ENCODE data around the gene ADAMTS2. TPM values are rescaled to one million over a fixed set of nuclear protein-coding genes. Genes with fewer than 3 reads are reported as not detected.

The ADAMTS2 gene
- total and polyA plus RNA-seq, 2 donors (not counting 1 experiment from before 2014, with no cell fraction given), result 16.2 to 70.2 TPM

GRCh38 chr5:179065703-179066102 is 279.6 kb downstream of the ADAMTS2 start:
- Histone ChIP-seq H3K4me1 (ENCODE audit: control insufficient read depth, extremely low read depth, insufficient read depth, low read length) (no peaks in the 10 kb centered on the region), H3K9ac (ENCODE audit: insufficient read depth, low read length) (no peak overlapping the region), H3K27me3 (ENCODE audit: control insufficient read depth, insufficient read depth, low read length) (no peaks in the 10 kb centered on the region), H3K4me3 (replicated peaks in 1 of 4; ENCODE audit: control extremely low read depth in 1 of 4, insufficient read depth in 1 of 4, low read depth in 3 of 4, low read length in 4 of 4) (no peak overlapping the region), H3K36me3 (ENCODE audit: control insufficient read depth, insufficient read depth, low read length) (peaks cover 2% of the 10 kb centered on the region), H2AFZ (ENCODE audit: low read length) (no peak overlapping the region), H3K27ac (ENCODE audit: insufficient read depth, low read length) (no peak overlapping the region), H3K9me3 (ENCODE audit: control insufficient read depth, insufficient read depth, low read depth, low read length) (peaks cover 3% of the 10 kb centered on the region), H3K79me2 (ENCODE audit: control insufficient read depth, insufficient read depth, low read length) (peaks cover 8% of the 10 kb centered on the region), H3K4me2 (ENCODE audit: extremely low read depth, insufficient read depth, low read length) (no peak overlapping the region), H4K20me1 (ENCODE audit: control insufficient read depth, extremely low read depth, insufficient read depth, low read length) (no peaks in the 10 kb centered on the region)
- DNase-seq (ENCODE audit: low read depth in 2 of 2), result no peak
- TF ChIP-seq EZH2 (IDR thresholded peaks at IDR 0.05; ENCODE audit: low read length, missing control alignments) (no peak), CTCF (conservative IDR thresholded peaks at IDR 0.05 in 1 of 2, IDR thresholded peaks at IDR 0.05 in 1 of 2; ENCODE audit: low read depth in 1 of 2, low read length in 2 of 2) (no peak)

GRCh38 chr5:179061025-179061424 is 284.2 kb downstream of the ADAMTS2 start:
- Histone ChIP-seq H3K36me3 (ENCODE audit: control insufficient read depth, insufficient read depth, low read length) (no peaks in the 10 kb centered on the region), H3K9ac (ENCODE audit: insufficient read depth, low read length) (peak overlapping the region; percentile 66), H3K27ac (ENCODE audit: insufficient read depth, low read length) (peak overlapping the region; percentile 49), H2AFZ (ENCODE audit: low read length) (peak overlapping the region; percentile 78), H4K20me1 (ENCODE audit: control insufficient read depth, extremely low read depth, insufficient read depth, low read length) (no peaks in the 10 kb centered on the region), H3K4me3 (replicated peaks in 1 of 4; ENCODE audit: control extremely low read depth in 1 of 4, insufficient read depth in 1 of 4, low read depth in 3 of 4, low read length in 4 of 4) (peak overlapping the region; percentile 47 to 84 (median 66)), H3K27me3 (ENCODE audit: control insufficient read depth, insufficient read depth, low read length) (no peaks in the 10 kb centered on the region), H3K9me3 (ENCODE audit: control insufficient read depth, insufficient read depth, low read depth, low read length) (no peaks in the 10 kb centered on the region), H3K4me2 (ENCODE audit: extremely low read depth, insufficient read depth, low read length) (peak overlapping the region; percentile 81), H3K4me1 (ENCODE audit: control insufficient read depth, extremely low read depth, insufficient read depth, low read length) (no peaks in the 10 kb centered on the region), H3K79me2 (ENCODE audit: control insufficient read depth, insufficient read depth, low read length) (peaks cover 8% of the 10 kb centered on the region)
- no peak for DNase-seq (ENCODE audit: low read depth in 2 of 2)
- TF ChIP-seq EZH2 (IDR thresholded peaks at IDR 0.05; ENCODE audit: low read length, missing control alignments) (no peak), CTCF (conservative IDR thresholded peaks at IDR 0.05 in 1 of 2, IDR thresholded peaks at IDR 0.05 in 1 of 2; ENCODE audit: low read depth in 1 of 2, low read length in 2 of 2) (no peak)

Other genes with a start within 250 kb of the ADAMTS2 start
- 77.8 and 78.3 TPM in 2 replicates for gene RUFY1, start 205.1 kb upstream of the ADAMTS2 start, total RNA-seq
- 32.2 and 32.8 TPM in 2 replicates for gene RUFY1, start 205.1 kb upstream of the ADAMTS2 start, polyA plus RNA-seq